GM19240 (cell line): Measurements from ENCODE around the gene DDX25.
"Not testable (repeated sequence)": the region's sequence is repeated elsewhere in the genome, so short reads cannot be mapped to it uniquely, and the experiment has no call there.

Experiments
- DNase-seq: peaks from one replicate; pipeline ENCODE4 v3.0.0; 2011; ENCODE audit warnings: low spot score; ENCODE audit not compliant: insufficient read length

DDX25 gene

GRCh38 chr11:125902927-125903710 lies 1.2 kb upstream of the DDX25 start, which contains the start of gene PUS3:
TSS of gene PUS3 (minus strand) at chr11:125903206. CDS start at chr11:125896284, 6,922 bp downstream.
- peak; percentile 75 for DNase-seq

- no peak for DNase-seq
Measured at GRCh38 chr11:125904678-125905077, 370 bp downstream of the DDX25 start.

DNA sequence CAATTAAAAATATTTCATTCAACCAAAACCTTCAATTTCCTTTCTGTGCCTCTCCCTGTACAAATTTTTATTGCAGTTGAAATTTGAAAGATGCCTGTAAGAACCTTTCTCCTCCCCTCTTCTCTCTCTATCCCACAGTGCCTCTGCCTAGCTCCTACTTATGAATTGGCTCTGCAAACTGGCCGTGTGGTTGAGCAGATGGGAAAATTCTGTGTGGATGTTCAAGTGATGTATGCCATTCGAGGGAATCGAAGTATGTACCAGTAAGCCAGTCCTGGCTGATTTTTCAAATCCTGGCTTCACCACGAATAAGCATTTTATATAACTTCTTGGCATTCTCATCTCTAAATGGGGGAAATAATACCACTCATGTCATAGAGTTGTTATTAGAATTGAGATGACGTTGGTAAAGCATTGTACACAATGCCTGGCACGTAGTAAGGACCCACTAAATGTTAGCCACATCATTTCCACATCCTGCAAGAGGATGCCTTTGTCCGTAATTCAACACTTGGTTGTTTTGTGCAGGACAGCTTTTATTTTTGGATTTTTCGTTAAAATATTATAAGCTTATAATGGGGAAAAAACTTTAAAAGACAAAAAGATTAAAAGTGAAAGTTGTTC lies 6.0 kb downstream of the DDX25 start:
- no peak for DNase-seq

GRCh38 chr11:125914601-125915000 lies 10.3 kb downstream of the DDX25 start:
- DNase-seq, result not testable (repeated sequence)

GRCh38 chr11:125916683-125917347 lies 12.5 kb downstream of the DDX25 start:
- no peak for DNase-seq

DNA sequence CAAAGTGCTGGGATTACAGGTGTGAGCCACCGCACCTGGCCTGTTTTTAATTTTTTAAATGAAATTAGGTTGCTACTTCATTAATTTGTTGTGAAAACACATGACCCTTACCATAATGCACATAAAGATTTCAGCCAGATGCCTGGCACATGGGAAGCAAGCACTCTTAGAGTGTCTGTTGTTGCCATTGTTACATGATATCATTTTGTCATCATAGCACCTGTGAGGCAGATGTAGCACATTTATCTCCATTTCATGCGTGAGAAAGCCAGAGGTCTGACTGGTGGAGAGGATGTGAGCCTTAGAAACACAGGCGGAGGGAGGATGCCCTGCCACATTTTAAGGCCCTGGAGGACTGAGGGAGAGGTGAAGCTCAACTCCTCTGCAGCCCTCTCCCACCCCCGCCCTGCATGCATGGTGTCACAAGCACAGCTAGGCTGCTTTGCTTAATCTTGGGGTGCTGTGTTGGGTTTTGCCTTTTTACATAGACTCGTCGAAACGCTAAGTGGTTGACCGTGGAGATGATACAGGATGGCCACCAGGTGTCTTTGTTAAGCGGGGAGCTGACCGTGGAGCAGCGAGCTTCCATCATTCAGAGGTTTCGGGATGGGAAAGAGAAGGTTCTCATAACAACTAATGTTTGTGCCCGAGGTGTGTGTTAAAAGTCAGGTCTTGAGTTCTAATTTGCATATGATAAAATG lies 14.0 kb downstream of the DDX25 start:
- DNase-seq, result no peak

GRCh38 chr11:125921042-125921441 lies 16.7 kb downstream of the DDX25 start:
- no peak for DNase-seq

DNA sequence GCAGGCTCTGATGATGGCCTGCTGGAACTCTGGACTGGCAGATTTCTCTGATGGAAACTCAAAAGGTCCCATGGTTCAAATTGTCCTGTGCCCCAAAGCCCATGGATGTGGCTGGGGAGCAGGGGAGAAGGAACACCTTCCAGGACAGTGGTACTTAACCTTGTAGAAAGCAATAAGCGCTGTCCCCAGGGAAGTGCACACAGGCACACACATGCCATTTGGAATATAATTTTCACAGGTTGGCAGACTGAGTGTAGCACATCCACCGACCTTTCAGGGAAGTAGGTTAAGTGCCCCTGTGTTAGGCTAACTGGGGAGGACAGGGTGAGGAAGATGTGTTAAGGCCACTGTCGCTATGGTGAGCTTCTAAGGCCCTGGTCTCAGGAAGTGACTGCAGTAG lies 17.8 kb downstream of the DDX25 start:
- DNase-seq, result no peak

GRCh38 chr11:125923012-125923579 lies 18.8 kb downstream of the DDX25 start:
- peak; percentile 41 for DNase-seq

GRCh38 chr11:125923633-125924032 lies 19.3 kb downstream of the DDX25 start:
- DNase-seq, result no peak

GRCh38 chr11:125924384-125925007 lies 20.2 kb downstream of the DDX25 start:
- no peak for DNase-seq

DNA sequence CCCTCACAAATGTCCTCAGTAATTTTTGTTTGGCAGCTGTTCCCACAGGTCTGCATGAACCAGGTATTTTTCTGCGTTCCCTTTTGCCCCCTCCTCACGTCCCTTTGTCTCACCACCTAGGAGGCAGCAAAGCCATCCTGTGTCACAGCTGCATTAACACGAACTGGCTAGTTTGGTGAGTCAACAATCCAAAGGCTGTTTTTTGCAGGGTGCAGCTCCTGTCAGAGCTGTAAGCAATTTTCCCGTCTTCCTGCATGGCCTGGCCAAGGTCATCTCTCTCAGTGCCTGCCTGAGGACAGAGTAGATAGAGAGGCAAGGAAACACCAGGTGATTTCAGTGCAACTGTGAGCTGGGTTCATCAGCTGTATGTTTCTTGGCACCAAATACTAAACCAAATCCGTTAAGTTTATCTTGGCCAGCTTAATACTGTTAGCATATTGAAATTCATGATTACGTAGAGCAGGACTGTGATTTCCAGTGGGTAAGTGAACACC lies 21.0 kb downstream of the DDX25 start:
- no peak for DNase-seq

DNA sequence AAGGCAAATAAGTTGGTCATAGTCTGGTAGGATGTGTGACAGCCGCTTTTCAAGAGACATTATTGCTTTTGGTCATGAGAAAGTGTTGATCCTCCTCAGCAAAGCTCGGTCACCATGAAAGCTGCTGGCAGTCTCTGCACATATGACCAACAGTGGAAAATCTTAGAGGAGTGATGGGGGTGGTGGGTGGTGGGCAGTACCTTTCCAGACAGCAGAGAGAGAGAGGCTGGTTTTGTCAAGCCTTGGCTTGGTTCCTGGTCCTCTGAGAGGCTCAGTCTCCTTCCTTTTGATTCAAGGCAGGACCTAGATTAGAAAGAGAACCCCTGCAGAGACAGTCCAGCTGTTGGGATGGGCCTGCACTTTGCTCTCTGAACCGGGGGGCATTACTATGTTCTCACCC lies 21.5 kb downstream of the DDX25 start:
- no peak for DNase-seq

DNA sequence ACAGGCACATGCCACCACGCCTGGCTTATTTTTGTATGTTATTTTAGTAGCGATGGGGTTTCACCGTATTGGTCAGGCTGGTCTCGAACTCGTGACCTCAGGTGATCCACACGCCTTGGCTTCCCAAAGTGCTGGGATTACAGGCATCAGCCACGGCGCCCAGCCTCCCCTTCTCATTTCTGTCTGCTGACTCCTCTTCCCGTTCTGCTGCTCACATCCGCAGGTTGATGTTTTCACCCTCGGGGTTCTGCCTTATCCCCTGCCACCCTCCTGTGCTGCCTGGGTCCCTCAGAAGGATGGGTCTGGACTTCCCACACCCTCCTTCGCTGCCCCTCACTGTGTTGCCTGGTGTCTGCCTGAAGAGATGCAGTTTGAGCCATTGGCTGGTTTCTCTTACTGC lies 22.4 kb downstream of the DDX25 start:
- no peak for DNase-seq

DNA sequence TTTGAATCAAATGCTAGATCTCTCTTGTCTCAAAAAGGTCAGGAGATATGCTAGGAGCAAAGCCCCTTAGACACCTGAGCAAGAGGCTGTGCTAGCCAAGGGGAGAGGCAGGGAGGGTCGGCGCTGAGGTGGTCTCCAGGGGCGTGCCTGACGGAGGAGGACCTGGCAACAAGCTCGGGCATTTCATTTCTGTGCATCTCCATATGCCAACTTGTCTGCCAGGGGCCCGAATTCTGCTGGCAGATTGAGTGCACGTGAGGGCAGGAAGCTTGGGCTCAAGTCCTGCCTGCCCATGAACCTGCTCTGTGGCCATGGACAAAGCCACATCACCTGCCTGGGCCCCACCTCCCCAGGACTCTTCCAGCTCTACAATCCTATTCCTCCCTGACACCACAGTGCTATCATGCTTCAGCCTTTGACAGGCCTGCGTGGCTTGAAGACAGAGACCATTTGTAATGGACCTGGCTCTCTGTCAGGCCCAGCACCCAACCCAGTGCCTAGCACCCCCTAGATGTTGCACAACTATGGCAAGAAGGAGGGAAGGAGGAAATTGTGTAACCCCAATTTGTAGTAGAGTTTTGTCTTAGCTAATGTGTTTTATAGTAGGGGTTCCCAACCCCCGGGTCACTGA lies 25.3 kb downstream of the DDX25 start:
- DNase-seq, result no peak

DNA sequence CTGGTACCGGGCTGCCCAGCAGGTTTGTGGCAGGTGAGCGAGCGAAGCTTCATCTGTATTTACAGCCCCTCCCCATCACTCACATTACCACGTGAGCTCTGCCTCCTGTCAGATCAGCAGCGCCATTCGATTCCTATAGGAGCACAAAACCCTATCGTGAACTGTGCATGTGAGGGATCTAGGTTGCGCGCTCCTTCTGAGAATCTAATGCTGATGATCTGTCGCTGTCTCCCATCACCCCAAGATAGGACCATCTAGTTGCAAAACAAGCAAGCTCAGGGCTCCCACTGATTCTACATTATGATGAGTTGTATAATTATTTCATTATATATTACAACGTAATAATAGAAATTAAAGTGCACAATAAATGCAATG lies 25.8 kb downstream of the DDX25 start:
- no peak for DNase-seq

DNA sequence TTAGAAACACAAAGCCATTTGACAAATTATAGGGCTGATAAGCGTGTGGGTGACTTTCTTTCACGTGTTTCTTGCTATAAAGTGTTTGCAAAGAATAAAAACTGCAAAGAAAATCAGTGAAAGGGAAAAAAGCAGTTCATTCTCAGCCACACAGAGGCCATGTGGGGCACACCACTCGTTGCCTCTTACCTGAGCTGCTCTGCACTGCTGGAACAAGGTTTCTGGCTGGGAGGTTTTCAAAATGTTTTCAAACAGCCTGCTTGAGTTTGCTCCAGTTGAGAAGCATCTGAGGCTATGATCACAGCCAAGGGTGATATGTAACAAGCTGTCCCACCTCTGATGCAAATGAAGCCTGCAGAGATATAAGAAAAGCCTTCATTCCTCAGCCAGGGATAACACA lies 26.8 kb downstream of the DDX25 start:
- DNase-seq, result no peak

GRCh38 chr11:125931668-125932067 lies 27.4 kb downstream of the DDX25 start:
- no peak for DNase-seq

DNA sequence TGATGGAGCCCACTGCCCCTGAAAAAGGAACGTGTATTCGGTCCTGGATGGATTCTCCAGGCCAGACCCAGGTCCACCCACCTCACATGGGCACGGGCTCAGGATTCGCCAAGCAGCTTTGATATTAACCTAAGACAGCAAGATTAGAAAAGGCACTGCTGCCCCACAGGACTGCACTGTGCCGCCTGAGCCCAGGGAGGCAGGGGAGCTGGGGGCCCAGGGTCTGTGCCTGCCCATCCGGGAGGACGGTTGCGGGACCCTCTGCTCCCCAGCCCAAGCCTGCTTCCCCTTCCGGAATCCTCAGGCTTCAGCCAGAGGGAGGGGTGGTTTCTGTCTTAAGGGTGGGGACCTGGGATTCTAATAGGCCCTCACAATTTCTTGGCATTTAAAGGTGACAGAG lies 28.0 kb downstream of the DDX25 start:
- no peak for DNase-seq

DNA sequence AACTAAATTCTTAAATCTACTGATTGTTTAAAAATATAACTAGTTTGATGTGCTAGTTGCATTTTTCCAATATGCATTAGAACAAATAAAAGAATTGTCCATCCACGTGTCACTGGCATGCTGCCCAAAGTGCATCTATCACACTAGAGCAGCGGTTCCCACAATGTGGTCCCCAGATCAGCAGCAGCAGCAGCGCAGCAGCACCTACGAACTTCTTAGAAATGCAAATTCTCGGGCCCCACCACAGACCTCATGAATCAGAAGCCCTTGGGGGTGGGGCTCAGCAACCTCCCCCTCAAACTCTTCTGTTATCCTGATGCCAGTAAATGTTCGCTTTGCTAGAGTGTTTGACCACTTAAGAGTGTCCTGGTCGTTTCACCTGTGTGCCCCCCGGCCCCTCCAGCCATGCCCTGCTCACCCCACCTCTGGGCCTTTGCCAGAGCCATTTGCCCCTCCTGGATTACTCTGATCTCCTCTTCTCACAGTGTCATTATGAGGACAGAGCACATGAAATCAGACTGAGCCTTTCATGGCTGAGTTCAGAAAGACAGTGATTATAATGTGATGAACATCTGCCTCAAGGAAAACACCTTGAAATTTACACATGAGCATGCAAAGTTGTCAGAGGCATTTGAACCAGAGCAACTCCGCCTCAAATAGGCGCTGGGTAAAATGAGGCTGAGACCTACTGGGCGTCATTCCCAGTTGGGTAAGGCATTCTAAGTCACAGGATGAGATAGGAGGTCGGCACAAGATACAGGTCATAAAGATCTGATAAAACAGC lies 28.9 kb downstream of the DDX25 start:
- DNase-seq, result no peak
